HepG2 (cell line): ENCODE data around the gene ZSCAN26. TPM values are rescaled to one million over a fixed set of nuclear protein-coding genes. Genes with fewer than 3 reads are reported as not detected.
A peak's percentile ranks its signal among the peaks of the same experiment; 100 is the strongest.

Source experiments
- AHDC1 ChIP-seq: sonication (generic); formaldehyde crosslinking; IDR thresholded peaks from 2 replicates; pipeline ENCODE4 v1.5.1; 2020; ENCODE audit warnings: mild to moderate bottlenecking, missing genetic modification reagents, borderline replicate concordance
- CBX5 ChIP-seq: sonication (generic); formaldehyde crosslinking; IDR thresholded peaks from 2 replicates; pipeline ENCODE4 v1.4.0; 2020; ENCODE audit warnings: missing genetic modification reagents, borderline replicate concordance
- ERF ChIP-seq: IDR thresholded peaks from 2 replicates; pipeline ENCODE4 v1.6.1; 2018; ENCODE audit warnings: missing biosample characterization, missing genetic modification reagents
- HOXA7 ChIP-seq: sonication (generic); formaldehyde crosslinking; IDR thresholded peaks from 2 replicates; pipeline ENCODE4 v1.8.1; 2022; ENCODE audit warnings: mild to moderate bottlenecking, missing genetic modification reagents, moderate library complexity
- IKZF1 ChIP-seq: fragments of 450-650 bp; IDR thresholded peaks from 2 replicates; pipeline ENCODE4 v1.7.1; 2016
- MIER3 ChIP-seq: IDR thresholded peaks from 2 replicates; pipeline ENCODE4 v1.6.1; 2016; ENCODE audit warnings: missing compliant biosample characterization, borderline replicate concordance
- NFE2L1 ChIP-seq: sonication (generic); formaldehyde crosslinking; IDR thresholded peaks from 2 replicates; pipeline ENCODE4 v1.4.0; 2020; ENCODE audit warnings: missing genetic modification reagents, mild to moderate bottlenecking, borderline replicate concordance
- NFYB ChIP-seq: sonication (generic); formaldehyde crosslinking; IDR thresholded peaks from 2 replicates; pipeline ENCODE4 v1.4.0; 2020; ENCODE audit warnings: missing genetic modification reagents
- SOX13 ChIP-seq, 3 experiments: fragments of 450-650 bp in 1 of 3; sonication (generic) in 1 of 3; formaldehyde crosslinking in 1 of 3; IDR thresholded peaks in 2 of 3; conservative IDR thresholded peaks in 1 of 3; 2 replicates each; pipeline versions ENCODE4 v1.5.0 to v1.6.1; 2016 to 2020; ENCODE audit warnings: antibody characterized with exemption in 1 of 3, mild to moderate bottlenecking in 1 of 3, missing compliant biosample characterization in 1 of 3, missing genetic modification reagents in 1 of 3, moderate library complexity in 1 of 3
- TAF1 ChIP-seq: sonication (generic); formaldehyde crosslinking; IDR thresholded peaks from 2 replicates; pipeline ENCODE4 v1.4.0; 2020; ENCODE audit warnings: missing genetic modification reagents
- TCF7L2 ChIP-seq: IDR thresholded peaks from 2 replicates; pipeline ENCODE4 v1.6.1; 2011; ENCODE audit warnings: mild to moderate bottlenecking, low read depth, low read length, moderate library complexity
- U2AF2 ChIP-seq: fragments of 200-400 bp; formaldehyde crosslinking; IDR thresholded peaks from 2 replicates; pipeline ENCODE4 v1.6.1; 2017; ENCODE audit warnings: low read depth, mild to moderate bottlenecking, low read length
- ZBTB43 ChIP-seq: sonication (generic); formaldehyde crosslinking; conservative IDR thresholded peaks from 2 replicates; pipeline ENCODE4 v1.4.0; 2020; ENCODE audit warnings: missing genetic modification reagents
- ZFP62 ChIP-seq: sonication (generic); formaldehyde crosslinking; IDR thresholded peaks from 2 replicates; pipeline ENCODE4 v1.4.0; 2020; ENCODE audit warnings: missing genetic modification reagents
- ZFP82 ChIP-seq: sonication (generic); formaldehyde crosslinking; IDR thresholded peaks from 2 replicates; pipeline ENCODE4 v1.5.1; 2020; ENCODE audit warnings: mild to moderate bottlenecking, missing genetic modification reagents, borderline replicate concordance
- ZNF256 ChIP-seq: sonication (generic); formaldehyde crosslinking; conservative IDR thresholded peaks from 2 replicates; pipeline ENCODE4 v1.4.0; 2020; ENCODE audit warnings: missing genetic modification reagents
- ZNF75D ChIP-seq: sonication (generic); formaldehyde crosslinking; IDR thresholded peaks from 2 replicates; pipeline ENCODE4 v1.8.1; 2023; ENCODE audit warnings: missing genetic modification reagents, mild to moderate bottlenecking, borderline replicate concordance
- ZNF839 ChIP-seq: sonication (generic); formaldehyde crosslinking; IDR thresholded peaks from 2 replicates; pipeline ENCODE4 v1.4.0; 2020; ENCODE audit warnings: missing genetic modification reagents, mild to moderate bottlenecking, borderline replicate concordance
- polyA plus RNA-seq, 8 experiments: library from polyadenylated mRNA; depleted of rRNA in 3 of 8; stranded (reverse) in 7 of 8; unstranded in 1 of 8; fragments of >200 nt; fragmentation: Illumina TruSeq in 4 of 8; extraction: Trizol in 4 of 8; gene quantifications; 2 replicates each; pipeline versions ENCODE4 v1.2.1 to v1.2.3, GENCODE V29; 2011 to 2016; ENCODE audit warnings: low read depth in 4 of 8, missing spikeins in 1 of 8, mixed read lengths in 1 of 8; ENCODE audit not compliant: insufficient read depth in 1 of 8
- total RNA-seq, 5 experiments: library from RNA; depleted of rRNA; stranded (reverse); fragments of >200 nt; fragmentation: Illumina TruSeq; extraction: Trizol; gene quantifications; 2 replicates each; pipeline ENCODE4 v1.2.3, GENCODE V29; 2016; ENCODE audit warnings: low read depth in 1 of 5
- TF ChIP-seq, protein P1 (sequence below): sonication (generic); formaldehyde crosslinking; IDR thresholded peaks from 2 replicates; pipeline ENCODE4 v1.4.0; 2020; ENCODE audit warnings: missing genetic modification reagents, mild to moderate bottlenecking, borderline replicate concordance

ZSCAN26 gene
- total and polyA plus RNA-seq, 2 of the 13 experiments (the other 11 are each of a cell fraction or from before 2014, with no cell fraction given), result 12.0 to 15.6 TPM

GRCh38 chr6:28218312-28219248 lies 48.4 kb upstream of the ZSCAN26 start (continued):
- TF ChIP-seq ZFP62 (CRISPR knock-in tag) (no peak), U2AF2 (no peak), ZNF75D (no peak), SOX13 (IDR thresholded peaks at IDR 0.05) (0 out of 2 replicates have a peak, but pooled peaks have one; percentile 34), SOX13 (CRISPR knock-in tag; conservative IDR thresholded peaks at IDR 0.05 in 1 of 2, IDR thresholded peaks at IDR 0.05 in 1 of 2) (peak in 1 of 2 experiments; percentile 6; a peak in 1 of 4 replicates), TCF7L2 (no peak), IKZF1 (no peak), ERF (peak; percentile 75), ZNF839 (CRISPR knock-in tag) (no peak), NFYB (CRISPR knock-in tag) (no peak), ZNF256 (CRISPR knock-in tag) (no peak; the same call in 1 of the 2 replicates), HOXA7 (CRISPR knock-in tag) (no peak), ZBTB43 (CRISPR knock-in tag) (peak; percentile 78; the same call in 1 of the 2 replicates), MIER3 (CRISPR knock-in tag) (no peak), AHDC1 (CRISPR knock-in tag) (peak; percentile 70), CBX5 (CRISPR knock-in tag) (no peak; the same call in 1 of the 2 replicates), TAF1 (peak; percentile 70; the same call in 1 of the 2 replicates), ZFP82 (CRISPR knock-in tag) (0 out of 2 replicates have a peak, but pooled peaks have one; percentile 67), NFE2L1 (no peak)
- TF ChIP-seq, protein P1, sequence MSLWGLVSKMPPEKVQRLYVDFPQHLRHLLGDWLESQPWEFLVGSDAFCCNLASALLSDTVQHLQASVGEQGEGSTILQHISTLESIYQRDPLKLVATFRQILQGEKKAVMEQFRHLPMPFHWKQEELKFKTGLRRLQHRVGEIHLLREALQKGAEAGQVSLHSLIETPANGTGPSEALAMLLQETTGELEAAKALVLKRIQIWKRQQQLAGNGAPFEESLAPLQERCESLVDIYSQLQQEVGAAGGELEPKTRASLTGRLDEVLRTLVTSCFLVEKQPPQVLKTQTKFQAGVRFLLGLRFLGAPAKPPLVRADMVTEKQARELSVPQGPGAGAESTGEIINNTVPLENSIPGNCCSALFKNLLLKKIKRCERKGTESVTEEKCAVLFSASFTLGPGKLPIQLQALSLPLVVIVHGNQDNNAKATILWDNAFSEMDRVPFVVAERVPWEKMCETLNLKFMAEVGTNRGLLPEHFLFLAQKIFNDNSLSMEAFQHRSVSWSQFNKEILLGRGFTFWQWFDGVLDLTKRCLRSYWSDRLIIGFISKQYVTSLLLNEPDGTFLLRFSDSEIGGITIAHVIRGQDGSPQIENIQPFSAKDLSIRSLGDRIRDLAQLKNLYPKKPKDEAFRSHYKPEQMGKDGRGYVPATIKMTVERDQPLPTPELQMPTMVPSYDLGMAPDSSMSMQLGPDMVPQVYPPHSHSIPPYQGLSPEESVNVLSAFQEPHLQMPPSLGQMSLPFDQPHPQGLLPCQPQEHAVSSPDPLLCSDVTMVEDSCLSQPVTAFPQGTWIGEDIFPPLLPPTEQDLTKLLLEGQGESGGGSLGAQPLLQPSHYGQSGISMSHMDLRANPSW (CRISPR knock-in tag), result no peak
